Kidney capillary endothelial cell (primary cell): ENCODE results near the gene TNFRSF1A.
"Not testable (repeated sequence)": the region's sequence is repeated elsewhere in the genome, so short reads cannot be mapped to it uniquely, and the experiment has no call there.

Experiments
- DNase-seq: peaks from one replicate; pipeline ENCODE4 v3.0.0-alpha.2; 2018; ENCODE audit warnings: low spot score

The TNFRSF1A gene

GRCh38 chr12:6302621-6303020, 39.3 kb downstream of the TNFRSF1A start:
- DNase-seq: no peak

DNA sequence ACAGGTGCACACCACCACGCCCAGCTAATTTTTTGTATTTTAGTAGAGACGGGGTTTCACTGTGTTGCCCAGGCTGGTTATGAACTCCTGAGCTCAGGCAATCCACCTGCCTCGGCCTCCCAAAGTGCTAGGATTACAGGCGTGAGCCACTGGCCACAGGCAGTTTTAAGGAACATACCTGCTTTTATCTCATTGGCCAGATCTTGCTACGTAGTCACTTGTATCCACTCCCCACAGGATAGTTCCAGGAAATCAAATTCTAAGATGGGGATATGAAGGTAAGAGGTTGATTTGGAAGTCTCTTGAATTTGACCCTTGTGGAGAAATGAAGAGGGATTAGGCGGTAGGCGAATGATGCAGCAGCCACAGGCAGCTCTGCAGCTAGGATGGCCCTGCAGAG, 40.2 kb downstream of the TNFRSF1A start:
- DNase-seq: no peak

GRCh38 chr12:6297170-6297569, 44.7 kb downstream of the TNFRSF1A start:
- DNase-seq: no peak

- DNase-seq: peak; percentile 89
These were observed 46.6 kb downstream of the TNFRSF1A start for GRCh38 chr12:6295094-6295811.

- no peak for DNase-seq
These were observed 47.5 kb downstream of the TNFRSF1A start for GRCh38 chr12:6294156-6295093.

- DNase-seq: no peak
These were observed 49.3 kb downstream of the TNFRSF1A start for GRCh38 chr12:6292606-6293005.

GRCh38 chr12:6289906-6290305, 52.0 kb downstream of the TNFRSF1A start:
- not testable (repeated sequence) for DNase-seq

- DNase-seq: not testable (repeated sequence)
These were observed 52.8 kb downstream of the TNFRSF1A start for GRCh38 chr12:6289081-6289480.

- DNase-seq: no peak
These were observed 53.6 kb downstream of the TNFRSF1A start for GRCh38 chr12:6288235-6288634.

GRCh38 chr12:6285532-6286306, 56.2 kb downstream of the TNFRSF1A start:
- no peak for DNase-seq

DNA sequence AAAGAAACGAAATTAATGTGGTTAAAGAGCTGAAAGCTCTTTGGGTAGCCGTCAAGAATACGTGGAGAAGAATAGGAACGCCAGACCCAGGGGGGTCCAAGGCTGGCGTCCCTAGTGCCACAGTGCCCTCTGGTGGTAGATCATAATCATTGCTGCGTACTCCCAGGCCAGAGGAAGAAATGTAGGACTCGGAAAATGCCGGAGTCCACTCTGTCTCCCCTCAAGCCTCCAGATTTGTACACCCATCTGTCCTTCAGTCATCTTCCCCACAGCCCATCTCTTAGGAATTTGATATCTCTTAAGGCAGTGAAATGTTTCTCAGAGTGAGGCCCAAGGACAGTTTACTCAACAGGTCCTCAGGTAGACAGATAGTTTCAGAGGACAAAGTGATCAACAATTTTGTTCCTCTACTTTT, 56.8 kb downstream of the TNFRSF1A start:
- peak; percentile 81 for DNase-seq

- no peak for DNase-seq
These were observed 57.6 kb downstream of the TNFRSF1A start for GRCh38 chr12:6284273-6284672.

DNA sequence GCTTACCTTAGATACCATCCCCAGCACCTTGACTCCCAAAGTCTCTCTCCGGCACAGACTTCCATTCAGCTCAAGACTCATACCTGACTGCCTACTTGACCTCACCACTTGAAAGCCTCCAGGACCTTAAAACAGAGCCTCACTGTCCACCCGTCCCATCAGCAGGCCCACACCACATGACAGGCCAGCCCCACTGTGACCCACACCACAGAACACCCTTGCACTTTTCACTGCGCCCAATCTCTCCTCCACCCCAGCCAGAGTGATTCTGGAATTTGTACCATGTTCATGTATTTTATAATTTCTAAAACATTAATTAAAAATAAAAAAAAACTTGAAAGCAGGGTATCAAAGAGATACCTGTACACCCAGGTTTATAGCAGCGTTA, 59.4 kb downstream of the TNFRSF1A start:
- no peak for DNase-seq

GRCh38 chr12:6281081-6281809, 60.6 kb downstream of the TNFRSF1A start:
- no peak for DNase-seq

DNA sequence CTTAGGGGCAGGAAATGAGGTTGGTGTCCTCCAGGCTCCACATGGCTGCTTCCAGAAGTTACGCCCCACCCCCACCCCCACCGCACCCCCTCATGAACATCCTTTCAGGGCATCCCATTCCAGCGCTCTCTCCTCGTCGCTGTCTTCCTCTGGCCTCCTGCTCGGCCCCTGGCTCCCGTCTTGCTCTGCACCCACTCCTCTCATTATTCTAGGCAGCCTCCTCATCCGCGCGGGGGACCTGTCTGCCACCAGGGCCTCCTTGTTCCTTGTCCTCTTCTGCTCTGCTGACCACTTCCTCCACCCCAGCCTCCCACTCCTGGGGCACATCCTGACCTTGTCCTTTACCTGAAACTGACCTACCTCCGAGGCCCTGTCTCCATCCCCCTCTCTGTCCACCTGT, 61.2 kb downstream of the TNFRSF1A start:
- no peak for DNase-seq

- no peak for DNase-seq
These were observed 61.8 kb downstream of the TNFRSF1A start for GRCh38 chr12:6280053-6280469.

DNA sequence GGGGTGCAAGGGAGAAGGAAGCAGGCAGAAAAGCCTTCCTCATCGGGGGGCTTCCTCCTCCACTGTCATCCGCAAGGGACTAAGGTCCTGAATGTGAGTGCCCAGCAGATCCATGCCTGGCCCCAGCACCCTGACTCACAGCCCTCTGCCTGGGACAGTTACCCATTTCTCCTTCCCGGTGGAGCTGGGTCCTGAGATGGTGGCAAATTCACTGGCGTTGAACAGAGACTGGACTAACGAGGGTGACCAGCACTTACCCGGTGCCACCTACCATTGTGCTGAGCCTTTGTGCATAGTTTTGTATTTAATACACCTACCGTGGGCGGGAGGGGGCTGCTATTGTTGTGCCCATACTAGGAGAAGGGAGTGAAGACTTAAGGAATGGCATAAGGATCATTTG, 62.2 kb downstream of the TNFRSF1A start:
- no peak for DNase-seq

- no peak for DNase-seq
These were observed 62.6 kb downstream of the TNFRSF1A start for GRCh38 chr12:6279256-6279628.
